A673 (cell line): ENCODE results near the gene TWF2. TPM values are rescaled to one million over a fixed set of nuclear protein-coding genes. Genes with fewer than 3 reads are reported as not detected.

Experiments used
- BruUV-seq: library from RNA; stranded (reverse); fragments of 400-500 nt; replicated peaks from 2 replicates; lab custom pipeline; 2021; lab: Mats Ljungman, UMichigan
- CTCF ChIA-PET: fragments of 300-600 bp; sonication (Branson Sonifier 250); formaldehyde crosslinking; loops from one replicate; lab custom pipeline; 2022; ENCODE audit warnings: antibody characterized with exemption; lab: Charles Lee
- POLR2A ChIA-PET: fragments of 300-600 bp; sonication (Branson Sonifier 250); formaldehyde crosslinking; loops from one replicate; lab custom pipeline; 2022; ENCODE audit warnings: antibody characterized with exemption; ENCODE audit not compliant: low non-redundant PET; lab: Charles Lee
- DNase-seq: peaks from one replicate; pipeline ENCODE4 v3.0.0-alpha.2; 2015; ENCODE audit warnings: low spot score
- H3K27ac ChIP-seq: fragments of 200-600 bp; sonication (generic); 2 replicates; pipeline ENCODE4 v1.5.1; 2016; ENCODE audit warnings: mixed run types, low read depth, mild to moderate bottlenecking, mixed read lengths, antibody characterized with exemption, low read length; ENCODE audit not compliant: poor library complexity, severe bottlenecking
- H3K27me3 ChIP-seq: fragments of 200-600 bp; sonication (generic); replicated peaks from 2 replicates; pipeline ENCODE4 v1.6.1; 2017; ENCODE audit warnings: mixed run types, low read depth, mild to moderate bottlenecking, mixed read lengths, antibody characterized with exemption, low read length; ENCODE audit not compliant: insufficient read depth, poor library complexity
- H3K36me3 ChIP-seq: fragments of 200-600 bp; sonication (generic); 2 replicates; pipeline ENCODE4 v1.6.1; 2016; ENCODE audit warnings: mixed run types, mild to moderate bottlenecking, mixed read lengths, antibody characterized with exemption, low read length; ENCODE audit not compliant: insufficient read depth, poor library complexity, severe bottlenecking
- H3K4me1 ChIP-seq: fragments of 200-600 bp; sonication (generic); 2 replicates; pipeline ENCODE4 v1.6.1; 2017; ENCODE audit warnings: mixed run types, mild to moderate bottlenecking, mixed read lengths, antibody characterized with exemption, low read length; ENCODE audit not compliant: insufficient read depth, poor library complexity, severe bottlenecking
- H3K4me3 ChIP-seq: fragments of 200-600 bp; sonication (generic); 2 replicates; pipeline ENCODE4 v1.5.1; 2016; ENCODE audit warnings: low read depth, mixed run types, mild to moderate bottlenecking, mixed read lengths, low read length; ENCODE audit not compliant: poor library complexity, severe bottlenecking
- H3K9me3 ChIP-seq: fragments of 200-600 bp; sonication (generic); 2 replicates; pipeline ENCODE4 v1.6.1; 2016; ENCODE audit warnings: mixed run types, low read depth, mild to moderate bottlenecking, mixed read lengths, antibody characterized with exemption, low read length; ENCODE audit not compliant: poor library complexity, severe bottlenecking
- EZH2 ChIP-seq: fragments of 200-600 bp; sonication (generic); IDR thresholded peaks from 2 replicates; pipeline ENCODE4 v1.6.1; 2017; ENCODE audit warnings: borderline replicate concordance, low read depth, mild to moderate bottlenecking, mixed read lengths, antibody characterized with exemption, low read length; ENCODE audit not compliant: poor library complexity, severe bottlenecking
- intact Hi-C: fragments of 100-400 bp; cut with micrococcal nuclease; formaldehyde crosslinking; loops from one replicate; pipeline ENCODE4 v1.10.0; 2022; ENCODE audit not compliant: unreplicated experiment
- total RNA-seq: library from RNA; stranded (reverse); gene quantifications from 2 replicates; pipeline ENCODE4 v1.2.3, GENCODE V29; 2021
- TF ChIP-seq, protein P1 (sequence below): fragments of 300-800, 200-600 bp; sonication (generic); conservative IDR thresholded peaks from 2 replicates; pipeline ENCODE4 v1.5.1; 2017; ENCODE audit warnings: low read depth, mild to moderate bottlenecking, antibody characterized with exemption, low read length, moderate library complexity, mixed read lengths

TWF2 gene
- total RNA-seq, 1 experiment from 2014 or later = 18.3 TPM

DNA sequence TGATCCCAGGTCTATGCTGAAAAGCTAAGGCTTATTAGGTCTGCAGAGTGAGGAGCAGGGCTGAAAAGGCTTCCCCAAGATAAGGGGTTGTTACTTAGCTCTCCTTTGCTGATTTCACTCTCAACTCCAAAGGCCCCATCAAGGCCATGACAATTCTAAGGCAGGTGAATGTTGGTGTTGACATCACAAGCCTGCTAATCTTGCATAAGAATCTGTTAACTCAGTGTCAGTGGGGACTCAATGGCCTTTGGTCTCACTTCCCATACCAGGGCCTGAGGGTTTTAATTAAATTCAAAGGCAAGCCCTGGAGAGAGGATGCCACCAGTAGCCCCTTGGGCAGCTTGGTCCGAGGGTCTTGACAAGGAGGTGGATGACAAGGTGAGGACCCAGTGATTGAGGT is 50.4 kb downstream of the TWF2 start:
- Histone ChIP-seq H3K4me3 (no peak overlapping the region), H3K4me1 (no peaks in the 10 kb centered on the region), H3K9me3 (no peaks in the 10 kb centered on the region), H3K27ac (no peak overlapping the region), H3K27me3 (no peaks in the 10 kb centered on the region), H3K36me3 (no peaks in the 10 kb centered on the region)
- intact Hi-C loops = no loop called here
- no TSS peak for BruUV-seq
- ChIA-PET POLR2A (no interaction called here), CTCF (no interaction called here)
- no peak for DNase-seq
- TF ChIP-seq, protein P1, sequence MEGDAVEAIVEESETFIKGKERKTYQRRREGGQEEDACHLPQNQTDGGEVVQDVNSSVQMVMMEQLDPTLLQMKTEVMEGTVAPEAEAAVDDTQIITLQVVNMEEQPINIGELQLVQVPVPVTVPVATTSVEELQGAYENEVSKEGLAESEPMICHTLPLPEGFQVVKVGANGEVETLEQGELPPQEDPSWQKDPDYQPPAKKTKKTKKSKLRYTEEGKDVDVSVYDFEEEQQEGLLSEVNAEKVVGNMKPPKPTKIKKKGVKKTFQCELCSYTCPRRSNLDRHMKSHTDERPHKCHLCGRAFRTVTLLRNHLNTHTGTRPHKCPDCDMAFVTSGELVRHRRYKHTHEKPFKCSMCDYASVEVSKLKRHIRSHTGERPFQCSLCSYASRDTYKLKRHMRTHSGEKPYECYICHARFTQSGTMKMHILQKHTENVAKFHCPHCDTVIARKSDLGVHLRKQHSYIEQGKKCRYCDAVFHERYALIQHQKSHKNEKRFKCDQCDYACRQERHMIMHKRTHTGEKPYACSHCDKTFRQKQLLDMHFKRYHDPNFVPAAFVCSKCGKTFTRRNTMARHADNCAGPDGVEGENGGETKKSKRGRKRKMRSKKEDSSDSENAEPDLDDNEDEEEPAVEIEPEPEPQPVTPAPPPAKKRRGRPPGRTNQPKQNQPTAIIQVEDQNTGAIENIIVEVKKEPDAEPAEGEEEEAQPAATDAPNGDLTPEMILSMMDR = no peak
- no peak for TF ChIP-seq EZH2

DNA sequence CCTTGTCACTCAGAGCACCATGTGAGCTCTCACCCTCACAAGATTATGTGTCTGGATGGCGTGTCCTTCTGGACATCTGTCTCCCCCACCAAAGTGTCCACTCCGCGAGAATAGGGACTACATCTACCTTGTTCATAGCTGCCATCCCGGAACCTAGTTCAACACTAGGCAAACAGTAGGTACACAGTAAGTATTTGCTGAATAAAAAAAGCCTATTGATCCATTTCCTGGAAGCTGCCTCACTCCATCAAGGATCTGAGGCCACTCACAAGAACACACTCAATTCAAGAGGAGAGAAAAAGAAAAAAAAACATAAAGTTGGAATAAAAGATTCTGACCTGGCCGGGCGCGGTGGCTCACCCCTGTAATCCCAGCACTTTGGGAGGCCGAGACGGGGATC is 52.2 kb downstream of the TWF2 start:
- ChIA-PET POLR2A (no interaction called here), CTCF (no interaction called here)
- no peak overlapping the region for H3K27ac ChIP-seq
- BruUV-seq = no TSS peak
- no peaks in the 10 kb centered on the region for H3K4me1 ChIP-seq
- H3K36me3 ChIP-seq = no peaks in the 10 kb centered on the region
- intact Hi-C loops = no loop called here
- H3K27me3 ChIP-seq = no peaks in the 10 kb centered on the region
- no peak for TF ChIP-seq EZH2
- TF ChIP-seq, protein P1 = no peak
- no peaks in the 10 kb centered on the region for H3K9me3 ChIP-seq
- no peak for DNase-seq
- no peak overlapping the region for H3K4me3 ChIP-seq

DNA sequence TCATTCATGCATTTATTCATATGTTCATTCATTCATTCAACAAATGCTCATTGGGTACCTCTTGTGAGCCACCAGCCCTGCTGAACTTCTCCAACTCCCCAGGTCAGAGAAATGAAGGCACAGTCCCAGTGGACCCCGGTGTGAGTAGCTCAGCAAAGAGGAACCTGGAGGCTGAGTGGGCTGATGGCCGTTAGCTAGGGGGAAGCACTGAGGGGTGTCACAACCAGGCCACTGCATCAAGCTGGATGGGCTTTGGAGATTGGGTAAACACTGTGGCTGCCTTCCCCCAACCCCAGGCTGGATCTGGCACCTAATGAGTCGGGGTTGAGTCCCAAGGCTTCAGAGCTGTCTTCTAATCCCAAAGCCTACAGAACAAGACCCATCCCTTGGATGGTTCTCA is 53.1 kb downstream of the TWF2 start:
- CTCF ChIA-PET = no interaction called here
- intact Hi-C loops = no loop called here
- DNase-seq = no peak
- BruUV-seq = no TSS peak
- no peaks in the 10 kb centered on the region for H3K27me3 ChIP-seq
- H3K9me3 ChIP-seq = no peaks in the 10 kb centered on the region
- H3K36me3 ChIP-seq = no peaks in the 10 kb centered on the region
- H3K4me3 ChIP-seq = no peak overlapping the region
- POLR2A ChIA-PET = no interaction called here
- no peak overlapping the region for H3K27ac ChIP-seq
- TF ChIP-seq, protein P1 = no peak
- no peaks in the 10 kb centered on the region for H3K4me1 ChIP-seq
